Activated naive CD8-positive, alpha-beta T cell treated with anti-CD3 and anti-CD28 coated beads, Interleukin-2, amount 50 U/mL, for 24 hours (primary cell): ENCODE results near the gene COL8A1.
"Not testable (repeated sequence)": the region's sequence is repeated elsewhere in the genome, so short reads cannot be mapped to it uniquely, and the experiment has no call there.

ENCODE experiments used
- ATAC-seq: fragments of 150-1000 bp; cut with Tn5 transposase; one replicate; pipeline ENCODE4 v1.10.0; 2021
- DNase-seq: peaks from one replicate; pipeline ENCODE4 v3.0.0; 2021
- H3K27ac Mint-ChIP-seq: one replicate; pipeline ENCODE4 v1.8.0; 2021; ENCODE audit warnings: mild to moderate bottlenecking, mixed read lengths
- H3K27me3 Mint-ChIP-seq: one replicate; pipeline ENCODE4 v1.8.0; 2021; ENCODE audit warnings: mixed read lengths
- H3K36me3 Mint-ChIP-seq: one replicate; pipeline ENCODE4 v1.8.0; 2021; ENCODE audit warnings: low read depth, mixed read lengths
- H3K4me1 Mint-ChIP-seq: one replicate; pipeline ENCODE4 v1.8.0; 2021; ENCODE audit warnings: mixed read lengths
- H3K4me3 Mint-ChIP-seq: one replicate; pipeline ENCODE4 v1.8.0; 2021; ENCODE audit warnings: mild to moderate bottlenecking, moderate library complexity, mixed read lengths
- H3K9me3 Mint-ChIP-seq: one replicate; pipeline ENCODE4 v1.8.0; 2021; ENCODE audit warnings: mixed read lengths

The COL8A1 gene

DNA sequence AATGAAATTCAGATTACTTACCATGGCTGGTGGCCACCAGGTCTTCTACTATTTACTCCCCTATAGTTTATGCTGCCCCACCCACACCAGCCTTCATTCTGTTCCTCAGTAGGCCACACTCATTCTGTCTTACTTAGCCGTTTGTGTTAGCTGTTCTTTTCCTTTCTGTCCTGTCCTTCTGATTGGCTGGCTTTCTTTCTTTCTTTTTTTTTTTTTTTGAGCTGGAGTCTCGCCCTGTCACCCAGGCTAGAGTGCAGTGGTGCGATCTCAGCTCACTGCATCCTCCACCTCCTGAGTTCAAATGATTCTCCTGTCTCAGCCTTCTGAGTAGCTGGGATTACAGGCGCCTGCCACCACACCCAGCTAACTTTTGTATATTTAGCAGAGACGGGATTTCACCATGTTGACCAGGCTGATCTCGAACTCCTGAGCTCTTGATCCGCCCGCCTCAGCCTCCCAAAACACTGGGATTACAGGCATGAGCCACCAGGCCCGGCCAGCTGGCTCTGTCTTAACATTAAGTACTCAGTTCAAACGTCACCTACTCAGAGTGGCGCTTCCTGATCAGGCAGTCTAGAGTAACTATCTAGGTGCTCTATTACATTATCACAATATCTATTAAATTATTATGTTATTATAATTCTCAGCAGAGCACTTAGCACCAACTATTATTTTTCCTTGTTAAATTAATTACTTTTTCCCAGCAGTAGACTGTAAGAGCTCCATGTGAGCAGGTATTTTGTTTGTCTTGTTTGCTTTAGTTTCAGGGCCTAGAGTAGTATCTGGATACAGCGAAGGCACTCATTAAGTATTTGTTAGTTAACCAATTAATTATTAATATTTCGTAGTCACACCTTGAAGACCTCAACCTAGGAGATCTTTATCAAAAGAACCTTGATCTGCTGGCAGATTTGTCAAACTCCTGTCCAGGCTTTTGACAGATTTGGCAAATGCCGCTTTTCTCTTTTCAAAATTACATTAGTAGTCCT, 185.6 kb downstream of the COL8A1 start:
- Mint-ChIP-seq H3K36me3 (peaks cover 24% of the 10 kb centered on the region), H3K4me1 (peaks cover 44% of the 10 kb centered on the region), H3K27me3 (no peaks in the 10 kb centered on the region), H3K4me3 (no peak overlapping the region), H3K27ac (no peak overlapping the region), H3K9me3 (no peaks in the 10 kb centered on the region)
- no peak for DNase-seq
- no peak for ATAC-seq

DNA sequence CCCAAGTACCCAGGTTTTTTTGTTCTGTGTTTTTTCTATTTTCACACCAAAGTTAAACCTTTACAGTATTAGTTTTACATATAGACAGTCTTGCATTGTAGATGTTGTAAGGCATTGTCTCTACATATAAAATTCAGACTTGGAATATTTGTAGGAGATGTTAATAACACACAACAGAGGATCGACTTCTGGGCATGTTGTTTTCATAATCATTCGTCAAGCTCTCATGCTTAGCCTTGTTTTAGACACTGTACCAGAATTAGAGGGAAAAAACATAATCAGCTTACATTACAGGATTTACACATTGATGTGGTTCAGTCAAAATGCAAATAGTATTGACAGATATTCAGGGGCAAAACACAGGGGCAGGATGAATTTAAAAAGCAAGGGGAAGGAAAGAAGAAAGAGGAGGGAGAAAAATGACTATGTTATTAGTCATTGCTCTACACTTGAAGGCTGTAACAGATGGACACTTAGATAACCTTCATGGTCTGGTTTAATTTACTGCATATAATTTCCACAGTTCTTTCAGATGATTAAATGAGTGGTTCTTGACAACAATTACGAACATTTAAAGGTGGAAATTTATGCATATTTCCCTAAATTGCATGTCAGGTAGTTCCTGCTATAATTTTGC, 186.7 kb downstream of the COL8A1 start:
- Mint-ChIP-seq H3K27me3 (no peaks in the 10 kb centered on the region), H3K4me3 (no peak overlapping the region), H3K4me1 (peaks cover 37% of the 10 kb centered on the region), H3K27ac (no peak overlapping the region), H3K9me3 (no peaks in the 10 kb centered on the region), H3K36me3 (peaks cover 17% of the 10 kb centered on the region)
- ATAC-seq: peak; percentile 78
- no peak for DNase-seq

DNA sequence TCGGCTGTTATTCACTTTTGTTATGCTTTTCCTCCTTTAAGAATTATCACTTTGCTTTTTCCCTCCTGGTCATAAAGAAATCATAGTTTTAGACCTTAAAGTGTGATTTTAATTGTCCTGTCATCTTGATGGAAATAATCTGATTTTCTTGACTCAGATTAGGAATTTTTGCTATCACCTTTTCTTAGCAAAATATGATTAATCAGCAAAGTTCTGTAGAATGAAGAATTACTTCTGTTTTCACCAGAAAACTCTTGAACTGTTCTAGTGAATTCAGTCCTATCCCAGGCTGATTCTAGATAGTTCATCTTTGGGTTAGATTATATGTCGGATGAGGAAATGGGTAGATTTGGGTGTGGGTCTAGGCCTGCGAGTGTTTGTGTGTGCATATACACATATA, 191.4 kb downstream of the COL8A1 start:
- Mint-ChIP-seq H3K4me3 (no peak overlapping the region), H3K36me3 (peaks cover 4% of the 10 kb centered on the region), H3K9me3 (no peaks in the 10 kb centered on the region), H3K27ac (no peak overlapping the region), H3K4me1 (peaks cover 19% of the 10 kb centered on the region), H3K27me3 (no peaks in the 10 kb centered on the region)
- DNase-seq: no peak
- ATAC-seq: no peak

DNA sequence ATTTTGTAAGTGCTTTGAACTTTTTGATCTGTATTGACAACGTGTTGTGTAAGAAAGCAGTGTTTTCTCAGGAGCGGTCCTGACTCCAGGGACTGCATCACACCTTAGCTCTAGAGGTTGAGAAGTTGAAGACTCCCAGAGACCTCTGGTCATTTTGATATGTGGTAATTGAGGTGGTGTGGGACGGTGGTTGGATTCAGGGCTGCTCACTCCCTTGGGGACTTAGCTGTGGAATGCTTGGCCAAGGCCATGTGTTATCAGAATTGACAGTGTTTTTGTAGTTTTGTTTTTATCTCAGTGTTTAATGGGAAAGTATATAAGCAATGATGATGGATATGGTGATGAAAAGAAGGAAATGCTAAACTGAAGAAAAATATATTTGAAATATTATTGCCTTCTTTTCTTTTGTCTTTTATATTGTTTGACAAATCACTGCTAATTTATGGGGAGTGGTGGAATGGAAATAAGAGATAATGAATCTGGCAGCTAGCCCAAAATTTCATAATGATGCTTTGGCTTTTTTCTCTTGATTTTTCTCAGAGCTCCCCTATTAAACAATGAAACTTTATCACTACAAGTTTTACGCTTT, 195.3 kb downstream of the COL8A1 start:
- no peak for ATAC-seq
- no peak overlapping the region for H3K27ac Mint-ChIP-seq
- no peak overlapping the region for H3K4me3 Mint-ChIP-seq
- H3K36me3 Mint-ChIP-seq: no peaks in the 10 kb centered on the region
- peaks cover 9% of the 10 kb centered on the region for H3K4me1 Mint-ChIP-seq
- H3K9me3 Mint-ChIP-seq: no peaks in the 10 kb centered on the region
- no peak for DNase-seq
- H3K27me3 Mint-ChIP-seq: no peaks in the 10 kb centered on the region

DNA sequence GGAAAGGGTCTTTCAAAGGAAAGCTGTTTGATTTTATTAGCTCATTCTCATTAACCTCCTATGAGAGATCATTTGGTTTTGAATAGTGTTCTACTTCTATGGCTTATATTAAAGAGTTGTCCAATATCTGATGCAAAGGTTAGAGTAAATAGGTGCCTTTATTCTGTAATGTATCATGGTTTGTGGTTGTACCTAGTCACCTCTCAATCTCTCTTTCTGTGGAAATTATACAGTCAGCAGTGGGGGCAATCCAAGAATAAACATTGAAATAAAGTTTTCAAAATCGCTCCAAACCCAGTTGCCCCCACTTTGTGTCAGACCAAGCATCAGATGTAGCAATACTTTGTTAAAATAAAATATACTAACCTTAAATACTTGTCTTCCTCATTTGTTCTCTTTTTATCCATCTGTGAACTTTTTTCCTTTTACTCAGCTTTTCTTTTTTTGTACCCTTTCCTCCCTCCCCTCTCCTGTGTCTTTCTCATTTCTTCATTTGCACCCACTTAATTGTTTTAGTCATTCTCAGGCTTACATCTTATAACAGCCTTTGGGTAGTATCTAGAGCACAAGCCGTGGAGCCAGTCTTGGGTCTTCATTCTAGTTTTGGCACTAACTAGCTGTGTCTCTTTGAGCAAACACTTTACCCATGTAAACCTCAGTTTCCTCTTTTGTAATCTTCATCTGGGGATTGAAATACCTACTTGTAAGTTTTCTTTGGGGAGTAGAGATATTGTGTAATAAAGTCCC, 196.0 kb downstream of the COL8A1 start:
- ATAC-seq (peak; percentile 58), DNase-seq (no peak)
- H3K4me3 Mint-ChIP-seq: no peak overlapping the region
- H3K4me1 Mint-ChIP-seq: peaks cover 9% of the 10 kb centered on the region
- no peak overlapping the region for H3K27ac Mint-ChIP-seq
- H3K9me3 Mint-ChIP-seq: no peaks in the 10 kb centered on the region
- H3K27me3 Mint-ChIP-seq: no peaks in the 10 kb centered on the region
- no peaks in the 10 kb centered on the region for H3K36me3 Mint-ChIP-seq

DNA sequence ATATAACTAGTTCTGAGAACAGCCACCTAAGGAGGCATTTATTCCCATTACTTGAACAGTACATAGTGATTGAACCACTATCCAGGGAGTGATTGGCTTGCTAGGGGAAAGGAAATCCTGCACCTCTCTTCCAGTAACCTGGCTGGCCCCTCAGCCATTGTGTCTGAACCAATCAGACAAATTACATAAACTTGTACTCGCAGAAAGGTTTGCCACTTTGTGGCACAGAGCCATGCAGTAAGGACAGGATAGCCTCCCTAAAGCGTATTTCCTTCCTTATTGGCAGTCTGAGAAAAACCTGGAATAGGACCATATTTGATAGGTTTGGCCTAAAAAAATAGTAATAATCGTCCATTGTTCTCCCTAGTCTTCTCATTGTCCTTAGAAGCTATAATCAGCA, 198.3 kb downstream of the COL8A1 start:
- no peaks in the 10 kb centered on the region for H3K9me3 Mint-ChIP-seq
- DNase-seq (no peak), ATAC-seq (no peak)
- no peak overlapping the region for H3K4me3 Mint-ChIP-seq
- no peaks in the 10 kb centered on the region for H3K27me3 Mint-ChIP-seq
- H3K27ac Mint-ChIP-seq: no peak overlapping the region
- H3K36me3 Mint-ChIP-seq: peaks cover 3% of the 10 kb centered on the region
- peaks cover 4% of the 10 kb centered on the region for H3K4me1 Mint-ChIP-seq

DNA sequence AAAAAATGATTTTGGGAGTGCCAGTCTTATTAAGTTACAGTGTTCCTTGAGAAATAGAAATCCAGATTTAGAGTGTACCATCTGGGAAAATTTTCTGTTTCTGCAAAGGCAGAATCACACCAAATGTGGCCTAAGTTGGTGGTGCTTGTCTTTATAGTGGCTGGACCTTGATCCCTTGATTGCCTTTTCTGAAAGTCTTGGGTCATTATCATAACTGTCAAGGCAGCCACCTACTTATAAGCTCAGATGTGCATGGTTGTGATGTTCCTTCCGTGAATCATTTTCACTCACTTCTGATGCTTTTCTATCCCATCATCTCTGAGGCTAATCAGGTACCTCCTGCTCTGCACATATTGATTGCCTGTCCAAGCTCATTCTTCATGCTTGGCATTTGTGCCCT, 199.3 kb downstream of the COL8A1 start:
- Mint-ChIP-seq H3K4me3 (no peak overlapping the region), H3K27me3 (no peaks in the 10 kb centered on the region), H3K4me1 (peaks cover 2% of the 10 kb centered on the region), H3K36me3 (peaks cover 3% of the 10 kb centered on the region), H3K27ac (no peak overlapping the region), H3K9me3 (no peaks in the 10 kb centered on the region)
- ATAC-seq (no peak), DNase-seq (no peak)

DNA sequence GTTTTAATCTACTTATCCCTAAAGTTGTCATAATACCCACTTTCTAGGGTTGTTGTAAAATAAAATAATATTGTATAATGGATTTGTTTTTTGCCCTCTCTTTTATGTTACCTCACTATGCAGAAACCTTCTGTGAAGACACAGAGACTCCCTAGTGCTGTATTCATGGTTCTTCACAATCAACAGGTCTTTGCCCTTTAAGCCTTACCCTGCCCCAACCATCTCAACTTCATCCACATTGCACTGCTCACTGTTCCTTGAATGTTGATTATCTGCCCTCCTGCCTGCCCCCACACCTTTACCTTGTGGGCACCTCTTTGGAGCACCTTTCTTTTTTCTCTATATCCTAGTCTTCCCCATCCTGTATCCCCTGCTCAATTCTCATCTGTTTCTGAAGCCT, 200.4 kb downstream of the COL8A1 start:
- H3K36me3 Mint-ChIP-seq: peaks cover 3% of the 10 kb centered on the region
- H3K9me3 Mint-ChIP-seq: no peaks in the 10 kb centered on the region
- H3K27me3 Mint-ChIP-seq: no peaks in the 10 kb centered on the region
- peaks cover 2% of the 10 kb centered on the region for H3K4me1 Mint-ChIP-seq
- H3K27ac Mint-ChIP-seq: no peak overlapping the region
- no peak for ATAC-seq
- no peak overlapping the region for H3K4me3 Mint-ChIP-seq
- no peak for DNase-seq

DNA sequence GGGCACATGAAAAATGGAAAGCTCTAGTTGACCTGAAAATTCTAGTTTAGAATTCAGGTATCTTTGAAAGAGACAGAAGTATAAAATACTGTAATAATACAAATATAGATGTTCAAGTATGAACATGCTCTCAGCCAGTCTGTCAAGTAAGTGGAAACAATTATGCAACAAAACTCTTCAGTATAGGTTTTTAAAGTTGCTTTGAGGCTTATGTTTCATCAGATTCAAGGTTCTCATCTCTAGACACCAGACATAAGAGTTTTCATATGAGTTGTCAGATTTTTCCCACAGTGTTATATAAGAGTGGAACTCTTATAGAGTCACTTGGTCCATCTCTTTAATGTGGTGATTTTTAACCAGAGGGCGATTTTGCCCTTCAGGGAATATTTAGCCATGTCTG, 201.2 kb downstream of the COL8A1 start:
- ATAC-seq (peak; percentile 66), DNase-seq (no peak)
- Mint-ChIP-seq H3K4me1 (peaks cover 10% of the 10 kb centered on the region), H3K27ac (no peak overlapping the region), H3K36me3 (peaks cover 3% of the 10 kb centered on the region), H3K9me3 (no peaks in the 10 kb centered on the region), H3K4me3 (no peak overlapping the region), H3K27me3 (no peaks in the 10 kb centered on the region)

DNA sequence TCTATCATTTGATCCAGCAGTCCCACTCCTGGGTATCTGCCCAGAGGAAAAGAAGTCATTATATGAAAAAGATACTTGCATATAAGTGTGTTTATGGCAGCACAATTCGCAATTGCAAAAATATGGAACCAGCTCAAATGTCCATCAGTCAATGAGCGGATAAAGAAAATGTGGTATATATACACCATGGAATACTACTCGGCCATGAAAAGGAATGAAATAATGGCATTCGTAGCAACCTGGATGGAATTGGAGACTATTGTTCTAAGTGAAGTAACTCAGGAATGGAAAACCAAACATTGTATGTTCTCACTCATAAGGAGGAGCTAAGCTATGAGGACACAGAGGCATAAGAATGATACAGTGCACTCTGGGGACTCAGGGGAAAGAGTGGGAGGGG, 203.6 kb downstream of the COL8A1 start:
- ATAC-seq, H3K27ac Mint-ChIP-seq: not testable (repeated sequence)

DNA sequence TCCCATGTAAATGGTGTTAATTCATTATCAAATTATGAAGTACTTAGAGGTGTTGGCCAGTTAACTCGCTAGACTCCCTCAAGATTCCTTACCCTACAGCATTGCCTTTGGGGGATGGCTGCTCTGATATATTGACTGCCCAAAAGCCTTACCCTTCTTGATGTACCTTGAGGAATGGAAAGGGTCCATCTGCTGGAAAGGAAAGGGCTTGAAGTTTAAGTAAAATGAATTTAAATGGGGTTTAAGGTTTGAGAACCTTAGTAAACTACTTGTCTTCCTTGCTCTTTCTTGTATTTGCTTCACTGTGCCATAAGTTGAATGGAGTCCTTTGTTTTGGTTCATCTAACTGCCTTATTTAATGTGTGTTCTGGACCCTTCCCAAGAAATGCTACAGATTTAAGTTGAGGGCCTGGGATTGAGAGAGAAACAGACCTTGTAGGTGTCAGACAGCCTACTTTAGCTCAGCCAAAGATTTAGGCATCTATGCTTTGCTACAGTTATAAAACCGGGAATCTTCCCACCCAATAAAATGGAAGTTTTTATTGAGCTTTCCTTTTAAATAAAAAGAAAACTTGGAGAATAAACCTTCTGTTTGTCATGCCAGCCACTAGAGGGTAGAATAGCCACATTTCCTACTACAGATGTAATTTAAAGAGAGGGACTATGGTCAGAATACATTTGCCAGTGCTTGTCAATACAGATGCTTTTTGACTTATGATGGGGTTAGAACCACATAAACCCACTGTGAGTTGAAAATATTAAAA, 204.6 kb downstream of the COL8A1 start:
- Mint-ChIP-seq H3K36me3 (peaks cover 3% of the 10 kb centered on the region), H3K27me3 (no peaks in the 10 kb centered on the region), H3K9me3 (no peaks in the 10 kb centered on the region), H3K4me3 (no peak overlapping the region), H3K27ac (no peak overlapping the region), H3K4me1 (peaks cover 25% of the 10 kb centered on the region)
- ATAC-seq (no peak), DNase-seq (no peak)

More for the DNA sequence above, 203.6 kb downstream of the COL8A1 start:
- not testable (repeated sequence) for H3K36me3 Mint-ChIP-seq, H3K27me3 Mint-ChIP-seq, H3K9me3 Mint-ChIP-seq, H3K4me3 Mint-ChIP-seq, DNase-seq
- H3K4me1 Mint-ChIP-seq: peaks cover 25% of the 10 kb centered on the region

DNA sequence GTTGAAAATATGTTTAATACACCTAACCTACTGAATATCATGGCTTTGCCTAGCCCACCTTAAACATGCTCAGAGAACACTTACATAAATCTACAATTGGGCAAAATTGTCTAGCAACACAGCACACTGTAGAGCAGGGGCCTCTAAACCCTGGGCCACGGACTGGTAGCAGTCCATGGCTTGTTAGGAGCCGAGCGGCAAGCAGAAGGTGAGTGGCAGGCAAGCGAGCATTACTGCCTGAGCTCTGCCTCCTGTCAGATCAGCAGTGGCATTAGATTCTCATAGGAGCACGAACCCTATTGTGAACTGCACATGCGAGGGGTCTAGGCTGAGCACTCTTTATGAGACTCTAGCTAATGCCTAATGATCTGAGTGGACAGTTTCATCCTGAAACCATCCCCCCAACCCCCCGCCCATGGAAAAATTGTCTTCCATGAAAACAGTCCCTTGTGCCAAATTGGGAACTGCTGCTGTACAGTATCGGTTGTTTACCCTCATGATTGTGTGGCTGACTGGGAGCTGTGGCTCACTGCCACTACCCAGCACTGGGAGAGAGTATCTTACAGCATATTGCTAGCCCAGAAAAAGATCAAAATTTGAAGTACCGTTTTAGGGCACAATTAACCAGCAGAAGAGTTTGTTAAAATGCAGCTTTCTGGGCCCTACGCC, 205.3 kb downstream of the COL8A1 start:
- Mint-ChIP-seq H3K4me1 (peaks cover 30% of the 10 kb centered on the region), H3K36me3 (peaks cover 3% of the 10 kb centered on the region), H3K27me3 (no peaks in the 10 kb centered on the region), H3K27ac (no peak overlapping the region), H3K4me3 (no peak overlapping the region), H3K9me3 (no peaks in the 10 kb centered on the region)
- ATAC-seq: no peak
- DNase-seq: no peak

DNA sequence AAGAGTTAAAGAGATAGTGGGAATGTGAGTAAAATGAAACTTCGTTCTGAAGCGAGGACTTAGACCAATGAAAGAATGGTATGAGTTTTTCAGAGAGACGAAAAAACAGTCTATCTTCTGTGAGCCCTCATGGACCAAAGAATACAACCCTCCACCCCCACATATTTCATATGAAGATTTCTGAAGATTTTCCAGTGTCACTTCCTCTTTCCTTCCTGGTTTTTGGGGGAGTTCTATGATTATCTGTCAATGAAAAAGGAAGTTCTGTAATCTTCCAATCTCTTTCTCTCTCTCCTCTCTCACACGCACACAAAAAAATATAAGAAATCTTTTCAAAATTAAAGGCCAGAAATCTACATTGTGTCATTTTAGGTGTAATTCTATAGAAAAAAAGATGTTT, 206.9 kb downstream of the COL8A1 start:
- Mint-ChIP-seq H3K27ac (no peak overlapping the region), H3K27me3 (no peaks in the 10 kb centered on the region), H3K4me1 (peaks cover 29% of the 10 kb centered on the region), H3K36me3 (no peaks in the 10 kb centered on the region), H3K4me3 (no peak overlapping the region), H3K9me3 (no peaks in the 10 kb centered on the region)
- DNase-seq (no peak), ATAC-seq (no peak)
